ENCODE data around the gene FOLR1.

- no peak for TF ChIP-seq CTCF (IDR thresholded peaks at IDR 0.05; ENCODE audit: poor library complexity, severe bottlenecking)
- TF ChIP-seq RAD21 (conservative IDR thresholded peaks at IDR 0.05), result no peak
- peak; percentile 12 for TF ChIP-seq EZH2 (IDR thresholded peaks at IDR 0.05; ENCODE audit: borderline replicate concordance, insufficient read depth, low read length, poor library complexity, severe bottlenecking)
- TF ChIP-seq TAF1 (IDR thresholded peaks at IDR 0.05; ENCODE audit: low read depth), result no peak
- no peak for TF ChIP-seq EP300 (conservative IDR thresholded peaks at IDR 0.05; ENCODE audit: poor library complexity, severe bottlenecking)
These were observed 47.4 kb downstream of the FOLR1 start for GRCh38 chr11:72239313-72239848.
